GM21619 (cell line): ENCODE measurements around the gene NRG4.
"Not testable (repeated sequence)": the region's sequence is repeated elsewhere in the genome, so short reads cannot be mapped to it uniquely, and the experiment has no call there.

Source experiments
- ATAC-seq: cut with Tn5 transposase; IDR thresholded peaks from one replicate; pipeline ENCODE4 v1.9.1; 2021; ENCODE audit not compliant: unreplicated experiment

The NRG4 gene, protein sequence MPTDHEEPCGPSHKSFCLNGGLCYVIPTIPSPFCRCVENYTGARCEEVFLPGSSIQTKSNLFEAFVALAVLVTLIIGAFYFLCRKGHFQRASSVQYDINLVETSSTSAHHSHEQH

DNA sequence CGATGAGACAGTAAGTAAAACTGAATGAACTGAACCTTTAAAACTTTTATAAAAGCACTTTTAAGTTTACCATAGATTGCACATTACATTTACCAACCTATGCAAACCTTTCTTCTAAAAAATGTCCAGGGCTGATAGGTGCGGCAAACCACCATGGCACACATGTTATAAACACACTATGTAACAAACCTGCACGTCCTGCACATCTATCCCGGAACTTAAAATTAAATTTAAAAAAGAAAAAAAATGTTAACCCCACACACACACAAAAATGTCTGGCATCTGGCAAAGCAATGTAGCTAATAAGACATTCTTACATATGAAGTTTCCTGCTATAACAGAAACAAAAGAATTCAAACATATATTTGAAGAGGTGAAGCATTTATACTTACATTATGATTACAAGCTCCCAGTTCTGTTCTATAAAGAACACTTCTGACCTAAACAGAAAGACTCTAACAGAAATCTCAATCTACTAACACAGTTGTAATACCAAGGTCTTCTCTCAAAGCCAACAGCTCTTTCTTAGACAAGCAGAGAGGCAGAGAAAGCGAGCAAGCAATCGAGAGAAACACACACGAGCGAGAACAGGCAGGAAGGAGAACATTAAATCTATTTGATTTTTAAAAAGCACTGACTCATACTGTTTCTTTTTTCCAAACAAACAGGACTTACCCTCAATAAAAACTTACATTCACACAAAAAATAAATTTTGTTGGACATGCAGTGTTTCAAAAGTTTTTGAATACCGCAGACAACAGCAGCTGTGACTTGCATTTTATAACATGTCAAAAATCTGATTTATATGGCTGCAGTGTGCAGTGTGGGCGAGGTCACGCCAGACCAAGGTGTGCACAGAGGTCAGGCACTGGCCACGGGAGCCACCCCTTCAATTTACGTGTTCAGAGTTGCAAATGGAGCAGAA, at the start of gene NRG4:
NRG4 (minus strand) TSS at position 798 of the 925 bp plus-strand sequence. CDS start 1,194 bp downstream, outside the sequence.
- ATAC-seq = no peak

DNA sequence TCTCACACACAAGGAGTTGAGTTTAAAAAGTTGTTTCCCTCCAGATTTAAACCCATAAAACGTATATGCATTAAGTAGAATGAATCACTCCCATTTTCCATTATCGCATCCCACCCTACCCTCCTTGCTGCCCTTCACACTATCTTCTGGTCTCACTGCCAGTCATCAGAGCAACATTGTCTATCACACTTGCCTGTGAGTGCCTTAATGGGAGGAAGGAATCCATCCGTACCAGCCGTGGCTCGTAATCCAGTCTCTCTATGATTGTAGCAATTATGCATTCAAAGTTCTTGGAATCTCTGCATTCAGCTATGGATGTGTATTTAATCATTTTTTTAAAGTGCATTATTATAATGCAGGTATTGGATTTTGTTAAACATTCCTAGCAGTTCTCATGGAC, 49.5 kb upstream of the NRG4 start:
- no peak for ATAC-seq

DNA sequence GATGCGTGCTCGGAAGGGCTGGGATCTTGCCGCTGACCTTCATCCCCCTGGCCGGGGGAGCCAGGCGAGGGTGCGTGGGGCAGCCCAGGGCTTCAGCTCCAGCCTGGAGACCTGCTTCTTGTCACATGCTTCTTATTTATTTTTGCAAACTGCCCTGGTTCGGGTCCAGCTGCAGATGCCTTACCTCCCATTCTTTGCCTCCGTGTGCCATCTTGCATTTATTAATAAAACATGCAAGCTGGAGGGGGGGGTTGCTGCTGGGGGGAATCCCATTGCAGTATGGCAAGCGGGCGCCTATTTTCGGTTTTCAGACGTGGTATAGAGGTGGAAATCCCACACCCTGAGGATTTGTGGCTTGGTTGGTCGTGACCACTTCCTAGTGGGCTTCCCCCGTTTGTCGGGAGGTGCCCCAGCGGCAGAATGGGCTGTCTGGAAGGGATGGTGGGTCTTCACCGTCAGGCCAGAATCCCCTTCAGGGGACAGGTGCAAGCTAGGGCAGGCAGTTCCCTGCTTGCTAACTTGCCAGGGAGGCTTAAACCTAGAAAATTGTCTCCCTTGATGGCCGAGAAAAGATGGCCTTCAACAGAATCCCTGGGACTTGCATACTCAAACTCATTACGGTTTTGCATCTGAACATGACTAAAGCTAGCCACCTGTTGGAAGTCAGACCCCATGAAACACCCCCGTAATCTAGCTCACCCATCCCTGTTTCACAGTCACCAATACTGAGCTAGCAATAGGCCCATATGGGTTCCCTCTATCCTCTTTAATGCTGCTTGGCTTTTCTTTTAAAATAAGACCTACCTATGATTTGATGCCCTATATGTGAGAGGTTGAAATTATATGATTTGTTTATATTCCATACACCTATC, 48.1 kb upstream of the NRG4 start:
- no peak for ATAC-seq

DNA sequence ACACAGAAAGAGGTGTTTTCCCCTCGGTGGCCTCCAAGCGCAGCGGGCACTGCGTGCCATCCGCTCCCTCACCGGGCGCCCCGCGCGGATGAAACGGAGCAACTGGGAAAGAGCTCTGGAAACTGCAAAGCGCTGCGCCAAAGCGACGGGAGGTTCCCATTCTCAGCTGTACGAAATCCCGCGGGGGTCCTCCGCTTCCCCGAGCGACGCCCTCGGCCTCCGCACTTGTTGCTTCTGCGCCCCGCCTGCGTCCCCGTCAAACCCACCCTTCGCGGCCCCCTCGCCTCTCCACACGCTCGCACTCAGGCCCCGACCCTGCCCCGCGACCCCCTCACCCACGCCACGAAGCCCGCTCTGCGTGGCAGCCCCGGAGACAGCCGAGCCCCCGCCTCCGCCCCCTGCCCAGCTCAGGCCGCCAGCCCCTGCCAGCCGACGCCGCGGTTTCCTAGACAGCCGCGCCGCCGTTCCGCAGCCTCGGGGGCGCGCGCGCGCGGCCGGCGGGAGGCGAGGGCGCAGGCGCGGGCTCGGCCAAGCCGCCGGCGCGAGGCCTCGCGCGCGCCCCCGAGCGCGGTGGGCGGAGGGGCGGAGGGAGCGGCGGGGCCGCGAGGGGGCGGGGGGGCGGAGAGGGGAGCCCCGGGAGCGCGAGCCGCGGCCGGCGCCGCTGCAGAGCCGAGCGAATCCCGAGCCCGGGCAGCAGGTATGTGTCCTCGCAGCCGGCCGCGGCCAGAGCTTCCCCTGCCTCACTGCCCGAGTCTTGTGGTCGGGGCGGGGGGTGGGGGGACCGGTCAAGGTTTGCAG, 47.3 kb upstream of the NRG4 start, which contains the start of gene TMEM266:
TMEM266 (plus strand) TSS at position 666 of the 798 bp plus-strand sequence. CDS start 74,279 bp downstream, outside the sequence.
- no peak for ATAC-seq

DNA sequence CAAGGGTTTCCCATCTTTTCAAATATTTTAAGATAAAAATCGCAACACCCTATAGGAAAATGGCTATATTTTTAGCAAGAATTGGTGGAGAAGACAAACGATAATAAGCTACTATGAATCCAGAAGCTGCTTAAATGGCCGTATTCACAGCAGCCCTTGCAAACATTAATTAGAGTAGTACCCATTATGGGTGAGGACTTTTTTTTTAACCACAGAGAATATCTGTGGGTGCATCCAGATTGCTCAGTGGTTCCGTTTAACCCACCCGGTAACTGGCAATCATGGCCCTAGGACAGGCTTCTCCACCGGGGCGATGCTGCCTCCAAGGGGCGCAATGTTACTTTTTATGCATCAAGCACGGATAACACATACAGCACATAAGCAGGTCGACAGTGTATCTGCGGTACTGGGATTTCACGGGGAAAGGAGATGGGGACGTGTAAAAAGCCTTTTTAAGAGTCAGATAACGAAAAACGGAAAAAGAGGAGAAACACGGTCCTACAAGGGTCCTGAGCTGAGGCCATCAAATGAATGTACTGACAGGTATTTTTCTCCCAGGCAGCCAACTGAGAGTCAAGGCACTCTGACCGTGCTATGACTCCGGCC, 46.6 kb upstream of the NRG4 start:
- ATAC-seq = no peak

DNA sequence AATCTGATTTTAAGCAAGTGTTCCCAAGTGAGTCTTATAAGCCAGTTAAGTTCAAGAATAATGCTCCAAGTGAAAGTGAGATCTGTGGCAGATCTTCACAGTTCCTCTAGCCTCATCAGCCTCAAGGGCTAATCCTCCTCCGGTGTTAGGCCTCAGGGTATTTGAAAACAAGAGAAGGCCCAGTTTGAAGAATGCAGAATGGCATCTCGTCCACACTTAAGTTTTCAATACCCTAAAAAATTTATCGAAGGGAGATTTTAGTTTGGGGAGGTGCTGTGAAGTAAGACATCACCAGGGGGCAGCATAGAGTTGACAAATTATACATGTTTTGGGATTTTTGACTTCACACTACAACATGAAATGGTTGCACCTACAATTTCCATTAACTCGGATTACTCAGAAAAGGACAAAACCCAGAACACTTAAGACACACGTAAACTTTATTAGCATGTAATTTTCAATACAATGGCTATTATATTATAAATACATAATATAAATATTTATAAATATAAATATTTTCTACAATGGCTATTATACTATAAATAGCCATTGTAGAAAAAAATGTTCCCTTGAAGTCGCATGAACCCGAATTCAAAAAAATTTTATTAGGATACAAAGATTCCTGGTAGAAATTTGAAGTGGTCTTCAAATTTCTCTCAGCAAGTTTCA, 45.2 kb upstream of the NRG4 start:
- peak; percentile 29 for ATAC-seq

DNA sequence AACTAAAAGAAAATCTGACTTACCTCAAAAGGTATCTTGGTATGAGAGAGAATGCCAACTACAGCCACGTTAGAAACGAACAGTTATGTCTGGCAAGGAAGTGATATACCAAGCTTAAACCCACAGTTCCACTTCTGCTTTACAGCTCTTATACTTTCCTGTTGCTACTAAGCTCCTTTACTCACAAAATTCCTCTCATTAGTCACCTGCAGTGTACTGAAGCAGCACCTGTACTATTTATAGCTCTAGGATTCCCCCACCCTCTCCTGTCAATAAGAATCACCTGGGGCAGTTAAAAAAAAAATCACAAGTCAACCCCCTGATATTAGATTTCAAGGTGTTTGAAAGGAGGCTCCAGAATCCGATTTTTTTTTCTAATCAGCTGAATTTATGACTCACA, 44.7 kb upstream of the NRG4 start:
- ATAC-seq = peak; percentile 55

DNA sequence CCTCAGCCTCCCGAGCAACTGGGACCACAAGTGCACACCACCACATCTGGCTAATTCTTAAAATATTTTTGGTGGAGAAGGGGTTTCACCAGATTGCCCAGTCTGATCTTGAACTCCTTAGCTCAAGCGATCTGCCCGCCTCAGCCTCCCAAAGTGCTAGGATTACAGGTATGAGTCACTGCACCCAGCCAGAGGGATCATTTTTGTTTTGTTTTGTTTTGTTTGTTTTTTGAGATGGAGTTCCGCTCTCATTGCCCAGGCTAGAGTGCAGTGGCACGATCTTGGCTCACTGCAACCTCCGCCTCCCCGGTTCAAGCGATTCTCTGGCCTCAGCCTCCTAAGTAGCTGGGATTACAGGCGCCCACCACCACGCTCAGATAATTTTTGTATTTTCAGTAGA, 42.0 kb upstream of the NRG4 start:
- ATAC-seq = not testable (repeated sequence)

DNA sequence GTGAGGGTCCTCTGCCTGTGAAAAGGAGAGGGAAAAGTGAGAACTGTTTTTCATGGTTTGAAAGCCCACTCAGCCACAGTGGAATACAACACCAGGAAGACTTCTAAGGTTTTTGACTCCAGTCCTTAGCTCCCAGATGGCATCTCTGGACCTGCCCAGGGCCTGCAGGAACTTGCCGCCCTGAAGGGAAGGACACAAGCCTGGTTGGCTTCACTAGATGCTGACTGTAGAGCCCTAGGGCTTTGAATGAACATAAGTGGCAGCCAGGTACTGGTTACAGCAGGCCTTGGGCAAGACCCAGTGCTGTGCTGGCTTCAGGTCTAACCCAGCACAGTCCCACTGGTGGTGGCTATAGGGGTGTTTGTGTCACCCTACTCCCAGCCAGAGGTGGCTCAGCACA, 26.3 kb upstream of the NRG4 start:
- ATAC-seq = no peak

DNA sequence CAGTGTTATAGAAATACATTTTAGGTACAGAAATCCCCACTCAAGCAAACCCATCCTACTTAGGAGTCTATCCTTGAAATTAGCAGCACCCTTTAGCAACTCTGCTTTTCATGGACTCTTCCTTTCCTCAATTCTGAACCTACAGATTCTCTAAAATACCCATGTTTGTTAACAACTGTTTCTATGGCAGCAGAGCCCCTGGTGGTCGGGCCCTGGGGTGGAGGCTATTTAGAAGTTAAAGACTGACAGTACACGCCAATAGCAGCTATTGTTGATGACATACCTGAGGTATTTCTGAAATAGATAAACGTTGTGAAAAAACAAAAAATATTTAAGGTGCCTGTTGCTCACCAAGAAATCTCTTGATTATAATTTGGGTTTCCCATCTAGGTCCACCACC, 23.4 kb upstream of the NRG4 start:
- ATAC-seq = no peak

DNA sequence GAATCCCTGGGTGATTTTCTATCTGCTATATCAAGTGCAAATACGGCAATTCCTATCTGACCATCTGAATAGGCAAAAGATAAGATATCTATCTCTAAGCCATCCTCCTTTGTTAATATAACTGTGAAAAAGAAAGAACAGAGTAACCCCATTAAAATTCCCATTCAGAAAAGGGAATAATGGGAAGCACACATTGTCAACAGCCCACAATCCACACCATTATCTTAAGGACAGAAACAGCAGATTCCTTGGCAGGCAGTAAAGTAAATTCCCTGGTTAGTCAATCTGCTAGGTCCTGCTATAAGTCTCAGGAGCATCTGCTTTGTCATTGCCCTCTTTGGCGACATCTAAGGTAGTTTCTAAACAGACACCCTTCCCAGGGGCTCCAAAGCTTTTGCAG, 21.9 kb upstream of the NRG4 start:
- ATAC-seq = no peak

DNA sequence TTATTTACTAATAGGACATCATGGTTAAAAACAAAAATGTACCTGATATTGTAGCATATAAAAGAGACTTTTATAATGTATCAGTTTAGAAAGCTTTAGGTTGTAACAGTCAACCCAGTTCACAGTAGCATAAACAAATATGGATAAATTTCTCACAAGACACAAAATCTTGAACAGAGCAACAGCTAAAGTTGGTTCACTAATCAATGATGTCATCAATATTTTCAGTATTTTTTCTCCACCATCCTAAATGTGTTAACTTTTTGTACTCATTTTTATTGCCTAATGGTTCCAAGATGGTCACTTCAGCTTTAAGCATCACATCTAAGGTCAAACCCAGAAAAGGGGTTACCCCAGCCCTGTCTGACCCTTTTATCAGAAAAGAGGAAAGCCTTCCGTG, 21.2 kb upstream of the NRG4 start:
- no peak for ATAC-seq

DNA sequence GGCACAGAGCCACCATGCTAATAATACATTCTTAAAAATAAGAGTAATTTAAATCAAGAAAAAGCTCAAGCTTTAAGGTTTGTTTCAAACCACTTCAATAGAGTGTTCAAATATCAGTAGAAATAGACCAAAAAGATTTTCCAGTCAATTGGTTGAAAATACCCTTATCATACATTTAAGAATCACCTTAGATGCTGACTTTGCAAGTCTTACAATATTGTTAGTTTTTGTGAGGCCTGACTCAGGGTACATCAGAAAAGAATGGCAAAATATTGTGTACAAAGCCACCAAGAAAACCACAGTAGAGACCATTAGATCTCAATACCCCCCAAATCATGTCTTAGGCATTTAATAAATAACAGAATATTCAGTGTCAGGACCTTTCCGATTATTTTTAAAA, 19.8 kb upstream of the NRG4 start:
- no peak for ATAC-seq

DNA sequence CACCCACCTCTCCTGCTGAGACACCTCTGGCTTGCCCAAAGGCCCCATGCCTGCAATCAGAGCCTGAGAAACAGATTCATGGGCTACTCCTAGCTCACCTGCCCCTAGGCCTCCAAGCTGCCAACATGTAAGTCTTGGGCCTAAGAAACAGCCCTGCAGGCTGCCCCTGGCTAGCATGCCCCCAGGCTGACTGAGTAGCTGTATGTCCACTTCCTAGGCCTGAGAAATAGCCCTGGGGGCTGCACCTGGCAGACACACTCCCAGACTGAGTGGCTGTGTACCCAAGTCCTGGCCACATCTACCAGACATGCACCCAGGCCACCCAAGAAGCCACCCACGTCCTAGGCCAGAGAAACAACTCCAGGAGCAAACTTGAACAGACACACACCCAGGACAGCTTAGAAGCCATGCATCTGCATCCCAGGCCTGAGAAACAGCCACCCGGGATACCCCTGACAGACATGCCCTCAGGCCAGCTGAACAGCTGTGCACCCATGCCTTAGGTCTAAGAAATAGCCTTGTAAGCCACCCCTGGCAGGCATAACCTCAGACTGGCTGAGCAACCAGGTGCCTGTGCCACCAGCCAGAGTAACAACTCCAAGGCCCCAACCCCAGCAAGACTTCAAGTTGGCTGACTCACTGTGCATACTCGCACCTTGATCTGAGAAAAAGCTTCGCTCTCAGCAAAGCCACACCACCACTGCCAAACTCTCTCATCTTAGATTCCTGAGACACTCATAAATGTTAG, 12.0 kb upstream of the NRG4 start:
- no peak for ATAC-seq

DNA sequence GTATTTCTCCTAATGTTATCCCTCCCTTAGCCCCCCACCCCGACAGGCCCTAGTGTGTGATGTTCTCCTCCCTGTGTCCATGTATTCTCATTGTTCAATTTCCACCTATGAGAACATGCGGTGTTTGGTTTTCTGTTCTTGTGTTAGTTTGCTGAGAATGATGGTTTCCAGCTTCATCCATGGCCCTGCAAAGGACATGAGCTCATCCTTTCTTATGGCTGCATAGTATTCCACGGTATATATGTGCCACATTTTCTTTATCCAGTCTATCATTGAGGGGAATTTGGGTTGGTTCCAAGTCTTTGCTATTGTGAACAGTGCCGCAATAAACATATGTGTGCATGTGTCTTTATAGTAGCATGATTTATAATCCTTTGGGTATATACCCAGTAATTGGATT, 1.2 kb upstream of the NRG4 start:
- ATAC-seq = not testable (repeated sequence)

DNA sequence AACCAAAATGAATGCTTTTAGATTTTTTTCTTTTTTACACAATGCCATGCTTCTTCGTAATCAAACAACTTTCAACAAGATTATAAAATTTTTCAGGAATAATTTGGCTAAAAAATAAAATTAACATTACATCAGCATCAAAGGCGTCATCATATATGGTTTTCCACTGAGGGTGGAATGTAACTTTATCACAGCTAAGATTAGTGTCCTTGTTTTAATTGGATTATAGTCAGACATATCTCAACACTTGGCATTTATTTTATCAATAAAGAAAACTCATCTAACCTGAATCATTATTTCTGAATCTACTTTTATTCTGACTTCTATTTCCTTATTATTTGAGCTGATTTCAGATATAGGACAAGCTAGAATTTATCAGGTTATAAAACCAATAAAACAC, 1.6 kb downstream of the NRG4 start:
- ATAC-seq = no peak

DNA sequence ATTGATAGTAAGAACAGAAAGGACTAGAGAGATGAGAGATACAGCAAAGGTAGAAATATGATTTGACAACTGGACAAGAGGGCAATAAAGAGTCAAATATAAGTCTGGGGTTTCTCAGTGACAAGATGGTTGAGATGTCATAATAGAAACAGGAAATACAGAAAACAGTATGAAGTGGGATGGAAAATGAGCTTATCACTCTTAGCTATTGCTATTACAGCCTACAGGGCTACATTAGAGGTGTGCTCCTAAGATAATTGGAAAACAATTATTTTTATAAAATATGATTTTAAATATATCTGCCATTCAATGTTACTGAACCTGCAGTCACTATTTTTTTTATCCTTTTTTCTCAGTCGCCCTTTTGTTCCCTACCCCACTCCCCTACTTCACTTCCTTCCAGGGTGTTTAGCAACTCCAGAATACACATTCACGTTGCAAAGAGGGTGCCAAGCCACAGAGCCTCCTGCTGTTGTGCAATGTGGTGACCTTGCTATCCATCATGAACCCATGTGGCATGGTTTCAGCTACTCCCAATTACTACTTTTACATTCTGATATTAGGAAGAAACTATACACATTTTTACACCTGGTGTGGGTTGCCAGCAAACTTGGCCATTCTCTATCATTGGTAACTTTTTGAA, 6.0 kb downstream of the NRG4 start:
- ATAC-seq = no peak

DNA sequence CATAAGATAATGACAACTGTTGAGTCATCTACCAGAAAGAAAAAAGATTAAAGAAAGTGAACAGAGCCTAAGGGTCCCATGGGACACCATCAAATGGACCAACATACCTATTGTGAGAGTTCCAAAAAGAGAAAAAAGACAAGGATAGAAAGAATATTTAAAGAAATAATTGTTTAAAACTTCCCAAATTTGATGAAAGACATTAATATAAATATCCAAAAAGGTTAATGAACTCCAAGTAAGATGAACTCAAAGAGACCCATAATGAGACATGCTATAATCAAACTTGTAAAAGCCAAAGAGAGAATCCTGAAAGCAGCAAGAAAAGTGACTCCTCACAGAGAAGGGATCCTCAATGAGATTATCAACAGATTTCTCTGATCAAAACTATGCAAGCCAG, 8.9 kb downstream of the NRG4 start:
- ATAC-seq = no peak

DNA sequence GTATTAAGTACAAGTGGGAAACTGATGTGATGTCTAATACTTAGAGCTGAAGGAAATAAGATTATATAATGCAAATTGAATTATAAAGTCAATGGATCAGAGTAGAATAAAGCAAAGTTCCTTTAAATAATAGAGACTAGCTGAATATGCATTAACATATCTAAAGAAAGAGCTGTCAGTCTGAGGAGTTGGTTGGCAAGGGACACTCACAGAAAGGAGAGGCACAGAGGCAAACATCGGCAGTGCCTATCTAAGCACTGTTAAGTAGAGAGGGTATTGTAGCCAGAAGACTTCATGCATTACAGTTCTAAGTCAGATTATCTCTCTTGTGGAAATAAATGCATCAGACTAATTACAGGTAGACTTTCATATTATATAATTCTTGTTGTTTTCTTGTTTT, 16.6 kb downstream of the NRG4 start:
- ATAC-seq = no peak
